H1 (cell line): ENCODE measurements around the gene CALM3. TPM values are rescaled to one million over a fixed set of nuclear protein-coding genes. Genes with fewer than 3 reads are reported as not detected.

Experiments
- CTCF ChIA-PET: fragments of 300-600 bp; sonication (Branson Sonifier 250); formaldehyde crosslinking; loops from one replicate; lab custom pipeline; 2021; ENCODE audit not compliant: partially characterized antibody; lab: Charles Lee
- POLR2A ChIA-PET: fragments of 300-600 bp; sonication (Branson Sonifier 250); formaldehyde crosslinking; loops from one replicate; lab custom pipeline; 2021; ENCODE audit warnings: inconsistent platforms; ENCODE audit not compliant: partially characterized antibody; lab: Charles Lee
- DNase-seq, 2 experiments: peaks; one replicate each; pipeline versions ENCODE4 v3.0.0 to v3.0.0-alpha.2; 2010 to 2022; ENCODE audit warnings: low spot score in 2 of 2, low read depth in 1 of 2, mixed read lengths in 1 of 2
- FAIRE-seq: peaks from 2 replicates; lab custom pipeline; 2011; peaks lifted over from hg19 to GRCh38; lab: Jason Lieb, UNC
- H2AFZ ChIP-seq: 2 replicates; pipeline ENCODE4 v1.8.1; 2012; ENCODE audit warnings: low read length, inconsistent platforms
- H2AK5ac ChIP-seq: 2 replicates; pipeline ENCODE4 v1.6.1; 2013; ENCODE audit warnings: low read depth, low read length
- H2BK120ac ChIP-seq: replicated peaks from 2 replicates; pipeline ENCODE3; 2013; ENCODE audit warnings: low read depth, low read length, inconsistent platforms
- H2BK12ac ChIP-seq: 2 replicates; pipeline ENCODE4 v1.6.1; 2013; ENCODE audit warnings: low read depth, low read length
- H2BK15ac ChIP-seq: 2 replicates; pipeline ENCODE4 v1.6.1; 2013; ENCODE audit warnings: low read length
- H2BK20ac ChIP-seq: 2 replicates; pipeline ENCODE4 v1.6.1; 2013; ENCODE audit warnings: low read length
- H2BK5ac ChIP-seq: 2 replicates; pipeline ENCODE4 v1.6.1; 2013; ENCODE audit warnings: low read depth, low read length
- H3K14ac ChIP-seq: 2 replicates; pipeline ENCODE4 v1.6.1; 2013; ENCODE audit warnings: inconsistent platforms; ENCODE audit not compliant: insufficient read length
- H3K18ac ChIP-seq: 2 replicates; pipeline ENCODE4 v1.6.1; 2013; ENCODE audit warnings: low read length; ENCODE audit errors: extremely low read depth
- H3K23ac ChIP-seq: 2 replicates; pipeline ENCODE4 v1.6.1; 2013; ENCODE audit warnings: inconsistent platforms; ENCODE audit not compliant: insufficient read length
- H3K23me2 ChIP-seq: 2 replicates; pipeline ENCODE4 v1.6.1; 2013; ENCODE audit warnings: low read depth, low read length
- H3K27ac ChIP-seq: 2 replicates; pipeline ENCODE4 v1.6.1; 2011; ENCODE audit warnings: low read depth, low read length, inconsistent platforms
- H3K27me3 ChIP-seq, 4 experiments: replicated peaks in 1 of 4; 1 replicate in 1 of 4; 2 replicates in 3 of 4; pipeline versions ENCODE4 v1.6.1 to v1.8.1; 2011 to 2013; ENCODE audit warnings: low read length in 3 of 4, mild to moderate bottlenecking in 3 of 4, inconsistent platforms in 2 of 4, mixed read lengths in 2 of 4, moderate library complexity in 1 of 4; ENCODE audit not compliant: control insufficient read depth in 3 of 4, insufficient read depth in 3 of 4; ENCODE audit errors: extremely low read depth in 1 of 4
- H3K36me3 ChIP-seq, 4 experiments: 2 replicates each; pipeline versions ENCODE4 v1.6.1 to v1.8.1; 2011 to 2013; ENCODE audit warnings: mild to moderate bottlenecking in 4 of 4, low read length in 3 of 4, moderate library complexity in 2 of 4, control low read depth in 1 of 4, inconsistent platforms in 1 of 4; ENCODE audit not compliant: insufficient read depth in 4 of 4, control insufficient read depth in 2 of 4
- H3K4ac ChIP-seq: replicated peaks from 2 replicates; pipeline ENCODE3; 2013; ENCODE audit warnings: low read length, low read depth, mixed read lengths, inconsistent platforms; ENCODE audit not compliant: insufficient read length
- H3K4me1 ChIP-seq, 4 experiments: replicated peaks in 1 of 4; 1 replicate in 1 of 4; 2 replicates in 3 of 4; pipeline versions ENCODE4 v1.6.1 to v1.8.1; 2011 to 2013; ENCODE audit warnings: low read length in 3 of 4, inconsistent platforms in 2 of 4, mixed read lengths in 1 of 4; ENCODE audit not compliant: insufficient read depth in 4 of 4, control insufficient read depth in 3 of 4
- H3K4me2 ChIP-seq, 2 experiments: 2 replicates each; pipeline versions ENCODE4 v1.6.1 to v1.8.1; 2011 to 2013; ENCODE audit warnings: low read depth in 2 of 2, low read length in 2 of 2, control low read depth in 1 of 2, inconsistent platforms in 1 of 2, mild to moderate bottlenecking in 1 of 2; ENCODE audit not compliant: insufficient read depth in 1 of 2
- H3K4me3 ChIP-seq, 4 experiments: fragments of 200-600, 300-600 bp in 1 of 4; sonication (generic), shearing (Covaris generic), sonication (Bioruptor Twin) in 1 of 4; 2 replicates each; pipeline versions ENCODE4 v1.5.1 to v1.8.1; 2011 to 2016; ENCODE audit warnings: low read length in 4 of 4, low read depth in 3 of 4, control low read depth in 2 of 4, inconsistent platforms in 2 of 4, mild to moderate bottlenecking in 2 of 4, mixed read lengths in 1 of 4, moderate library complexity in 1 of 4; ENCODE audit not compliant: insufficient read depth in 2 of 4; ENCODE audit errors: extremely low read depth in 1 of 4
- H3K56ac ChIP-seq: replicated peaks from 2 replicates; pipeline ENCODE3; 2013; ENCODE audit warnings: low read depth, mild to moderate bottlenecking, mixed read lengths, low read length, inconsistent platforms; ENCODE audit not compliant: insufficient read length
- H3K79me1 ChIP-seq: 2 replicates; pipeline ENCODE4 v1.6.1; 2013; ENCODE audit warnings: low read depth, low read length, control low read depth
- H3K79me2 ChIP-seq, 2 experiments: 2 replicates each; pipeline versions ENCODE4 v1.6.1 to v1.8.1; 2012 to 2013; ENCODE audit warnings: low read length in 2 of 2, mild to moderate bottlenecking in 2 of 2, inconsistent platforms in 1 of 2; ENCODE audit not compliant: insufficient read depth in 2 of 2, control insufficient read depth in 1 of 2
- H3K9ac ChIP-seq, 4 experiments: replicated peaks in 1 of 4; 1 replicate in 1 of 4; 2 replicates in 3 of 4; pipeline versions ENCODE4 v1.6.1 to v1.8.1; 2011 to 2013; ENCODE audit warnings: low read depth in 3 of 4, low read length in 3 of 4, control low read depth in 2 of 4, mild to moderate bottlenecking in 2 of 4, moderate library complexity in 2 of 4, inconsistent platforms in 1 of 4; ENCODE audit errors: extremely low read depth in 1 of 4
- H3K9me3 ChIP-seq, 2 experiments: 2 replicates each; pipeline versions ENCODE4 v1.6.1 to v1.8.1; 2012 to 2013; ENCODE audit warnings: mild to moderate bottlenecking in 2 of 2, moderate library complexity in 2 of 2, control low read depth in 1 of 2, inconsistent platforms in 1 of 2, low read depth in 1 of 2, low read length in 1 of 2, mixed read lengths in 1 of 2; ENCODE audit not compliant: insufficient read depth in 2 of 2
- H4K20me1 ChIP-seq, 2 experiments: replicated peaks in 1 of 2; 2 replicates each; pipeline versions ENCODE3 to v1.8.1; 2011 to 2013; ENCODE audit warnings: inconsistent platforms in 2 of 2, low read length in 2 of 2, mild to moderate bottlenecking in 1 of 2; ENCODE audit not compliant: insufficient read depth in 2 of 2, control insufficient read depth in 1 of 2
- H4K5ac ChIP-seq: 2 replicates; pipeline ENCODE4 v1.6.1; 2013; ENCODE audit warnings: low read length, low read depth, mixed read lengths, inconsistent platforms; ENCODE audit not compliant: insufficient read length
- H4K8ac ChIP-seq: 2 replicates; pipeline ENCODE4 v1.8.0; 2013; ENCODE audit warnings: mild to moderate bottlenecking, moderate library complexity, low read length, inconsistent platforms; ENCODE audit not compliant: insufficient read depth; ENCODE audit errors: extremely low read depth
- H4K91ac ChIP-seq: replicated peaks from 2 replicates; pipeline ENCODE3; 2013; ENCODE audit warnings: low read length, mixed read lengths, inconsistent platforms; ENCODE audit not compliant: insufficient read length
- BRCA1 ChIP-seq: IDR thresholded peaks from 2 replicates; pipeline ENCODE4 v1.6.1; 2012; ENCODE audit warnings: low read depth, low read length, improper control_type of control experiment
- CHD1 ChIP-seq: IDR thresholded peaks from 2 replicates; pipeline ENCODE4 v1.6.1; 2012; ENCODE audit warnings: low read depth, low read length, improper control_type of control experiment
- KDM5A ChIP-seq: fragments of 200-600 bp; IDR thresholded peaks from 2 replicates; pipeline ENCODE4 v1.7.1; 2012; ENCODE audit warnings: mild to moderate bottlenecking, low read length, inconsistent platforms, mixed read lengths
- PHF8 ChIP-seq: fragments of 200-600 bp; sonication (generic); conservative IDR thresholded peaks from 2 replicates; pipeline ENCODE4 v1.7.1; 2012; ENCODE audit warnings: low read depth, mild to moderate bottlenecking, inconsistent platforms, low read length, moderate library complexity
- POLR2A ChIP-seq, 2 experiments: IDR thresholded peaks; 1 replicate in 1 of 2; 2 replicates in 1 of 2; pipeline ENCODE4 v1.6.1; 2011; ENCODE audit warnings: low read depth in 2 of 2, low read length in 2 of 2, mild to moderate bottlenecking in 2 of 2; ENCODE audit errors: control extremely low read depth in 1 of 2
- RBBP5 ChIP-seq: IDR thresholded peaks from 2 replicates; pipeline ENCODE4 v1.7.1; 2012; ENCODE audit warnings: low read depth, mild to moderate bottlenecking, inconsistent platforms, low read length, moderate library complexity, borderline replicate concordance
- WGBS, 2 experiments: shearing (Covaris generic) in 1 of 2; methylation state at CpG; one replicate each; pipeline versions ENCODE4 v1.1.6 to v1.1.7; 2013 to 2015; ENCODE audit warnings: low lambda C conversion rate in 2 of 2, mixed read lengths in 2 of 2, inconsistent platforms in 1 of 2, low coverage in 1 of 2, missing lambda C conversion rate in 1 of 2; ENCODE audit not compliant: insufficient replicate concordance in 2 of 2, insufficient coverage in 1 of 2, insufficient read length in 1 of 2; ENCODE audit errors: extremely low coverage in 1 of 2, missing lambda C conversion rate in 1 of 2; 5-methylcytosine and 5-hydroxymethylcytosine counted together
- polyA plus RNA-seq, 7 experiments: library from polyadenylated mRNA; depleted of rRNA in 3 of 7; stranded (reverse) in 5 of 7; unstranded in 2 of 7; fragments of >200 nt in 5 of 7; fragments of 200-250 nt in 2 of 7; gene quantifications; 1 replicate in 5 of 7; 2 replicates in 1 of 7; 4 replicates in 1 of 7; pipeline versions ENCODE4 v1.2.1 to v1.2.3, GENCODE V29; 2011 to 2013; ENCODE audit warnings: missing spikeins in 2 of 7, mixed read lengths in 2 of 7
- total RNA-seq: library from RNA; stranded (reverse); fragmentation: NEBNext Ultra II Directional; extraction: Animal tissue kit (Norgen Biotek cat#: 25700); gene quantifications from 2 replicates; pipeline ENCODE4 v1.2.1, GENCODE V29; 2021

CALM3 gene
- total and polyA plus RNA-seq, 2 of the 8 experiments (the other 6 are each of a cell fraction or from before 2014, with no cell fraction given): 315 to 326 TPM

- Histone ChIP-seq H2BK5ac (no peak overlapping the region), H2AFZ (no peak overlapping the region), H2BK20ac (no peak overlapping the region), H3K9me3 (no peaks in the 10 kb centered on the region), H3K9ac (no peak overlapping the region), H3K56ac (no peak overlapping the region), H2BK12ac (no peak overlapping the region)
- POLR2A ChIA-PET: interaction anchor here (1.7 to 2.2 kb wide), 2 partner anchors 14 to 18 kb away, joined by 4 to 7 read pairs; no protein-coding TSS in a partner anchor
- CTCF ChIA-PET: interaction anchor here (0.9 to 3.4 kb wide), 6 partner anchors 9 to 70 kb away, joined by 3 to 21 read pairs (median 10); no protein-coding TSS in a partner anchor
- TF ChIP-seq PHF8 (no peak), POLR2A (IDR thresholded peaks at IDR 0.05; ENCODE audit: control extremely low read depth in 1 of 2, low read depth in 2 of 2, low read length in 2 of 2) (no peak), CHD1 (no peak), RBBP5 (no peak), KDM5A (no peak), BRCA1 (no peak)
- TF ChIP-seq, all 59 proteins: peak for 0
- Histone ChIP-seq H3K23me2 (peaks cover 2% of the 10 kb centered on the region; the same call in 1 of the 2 replicates), H3K14ac (no peak overlapping the region), H4K91ac (no peak overlapping the region), H3K4ac (no peak overlapping the region), H3K4me1 (peaks cover 0 to 17% (median 7%) of the 10 kb centered on the region in 4 experiments; a peak in 5 of 7 replicates), H4K20me1 (peaks cover 20 to 37% of the 10 kb centered on the region in 2 experiments), H2BK15ac (no peak overlapping the region), H3K18ac (no peak overlapping the region), H3K23ac (no peak overlapping the region), H3K36me3 (peaks cover 16 to 44% (median 40%) of the 10 kb centered on the region in 4 experiments; a peak in 7 of 8 replicates), H2BK120ac (no peak overlapping the region), H3K4me2 (no peak overlapping the region), H3K79me1 (peaks cover 14% of the 10 kb centered on the region), H3K27me3 (no peaks in the 10 kb centered on the region), H3K79me2 (peaks cover 12 to 25% of the 10 kb centered on the region in 2 experiments), H3K27ac (no peak overlapping the region), H3K4me3 (no peak overlapping the region), H4K8ac (no peak overlapping the region), H2AK5ac (no peak overlapping the region), H4K5ac (no peak overlapping the region)
- DNase-seq (no peak), FAIRE-seq (no peak)
- 87% methylated on average over 10 of the region's 12 CpGs; no CpG with 5 or more reads in 1 of the 2 experiments for WGBS, 2 experiments
Observed at GRCh38 chr19:46607448-46607841, 6.3 kb downstream of the CALM3 start.
